Upper lobe of left lung (tissue), 4 donors: ENCODE measurements around the gene SP6.

Experiments used
- EP300 ChIP-seq, 4 donors: sonication (generic); formaldehyde crosslinking; IDR thresholded peaks; one replicate each; pipeline ENCODE4 v1.5.1; 2017; ENCODE audit warnings: antibody characterized with exemption in 4 of 4, control low read depth in 2 of 4
- POLR2A ChIP-seq, 4 donors: fragments of 450-650 bp; IDR thresholded peaks; one replicate each; pipeline ENCODE4 v1.5.1; 2016 to 2017; ENCODE audit warnings: antibody characterized with exemption in 4 of 4, mild to moderate bottlenecking in 2 of 4
- POLR2AphosphoS5 ChIP-seq, 2 donors: sonication (generic); formaldehyde crosslinking; IDR thresholded peaks; one replicate each; pipeline ENCODE4 v1.5.1; 2017; ENCODE audit warnings: antibody characterized with exemption in 2 of 2
- TF ChIP-seq, protein P1 (sequence below), 6 experiments: fragments of 450-650 bp in 4 of 6; fragments of 200-600 bp in 2 of 6; sonication (generic) in 2 of 6; IDR thresholded peaks; one replicate each; pipeline ENCODE4 v1.5.1; 2016 to 2019; ENCODE audit warnings: antibody characterized with exemption in 6 of 6

DNA sequence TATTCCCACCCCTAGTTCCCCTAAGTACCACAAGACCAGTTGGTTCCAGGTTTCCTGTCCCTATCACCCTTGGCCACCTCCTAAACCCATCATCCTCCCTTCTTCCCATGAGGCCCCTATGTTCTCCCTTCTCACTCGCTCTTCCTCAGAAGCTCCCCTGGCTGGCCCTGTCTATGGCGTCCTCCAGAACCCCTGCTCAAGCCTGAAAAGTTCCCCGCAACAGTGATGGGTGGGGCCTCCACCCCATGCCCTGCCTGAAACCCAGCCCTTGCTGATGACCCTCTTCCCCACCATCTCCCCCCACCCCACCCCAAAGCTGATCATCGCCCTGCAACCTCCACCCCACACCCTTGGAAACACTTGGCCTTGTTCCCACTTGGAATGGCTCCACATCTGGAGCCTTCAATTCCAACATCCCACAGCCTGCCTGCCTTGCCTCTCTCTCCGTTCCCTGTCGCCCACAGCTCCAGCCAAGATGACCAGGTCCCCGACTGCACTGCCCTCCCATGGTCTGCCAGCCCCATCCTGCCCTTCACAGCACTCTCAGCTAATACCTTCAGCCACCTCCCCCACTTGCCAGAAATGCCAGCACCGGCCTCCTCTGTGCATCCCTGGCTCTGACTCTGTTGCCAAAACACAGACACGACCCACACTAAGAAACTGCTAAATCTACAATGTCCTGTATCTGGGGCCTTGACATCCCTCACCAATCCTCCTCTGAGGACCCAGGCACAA is 39.9 kb downstream of the SP6 start:
- TF ChIP-seq, protein P1, sequence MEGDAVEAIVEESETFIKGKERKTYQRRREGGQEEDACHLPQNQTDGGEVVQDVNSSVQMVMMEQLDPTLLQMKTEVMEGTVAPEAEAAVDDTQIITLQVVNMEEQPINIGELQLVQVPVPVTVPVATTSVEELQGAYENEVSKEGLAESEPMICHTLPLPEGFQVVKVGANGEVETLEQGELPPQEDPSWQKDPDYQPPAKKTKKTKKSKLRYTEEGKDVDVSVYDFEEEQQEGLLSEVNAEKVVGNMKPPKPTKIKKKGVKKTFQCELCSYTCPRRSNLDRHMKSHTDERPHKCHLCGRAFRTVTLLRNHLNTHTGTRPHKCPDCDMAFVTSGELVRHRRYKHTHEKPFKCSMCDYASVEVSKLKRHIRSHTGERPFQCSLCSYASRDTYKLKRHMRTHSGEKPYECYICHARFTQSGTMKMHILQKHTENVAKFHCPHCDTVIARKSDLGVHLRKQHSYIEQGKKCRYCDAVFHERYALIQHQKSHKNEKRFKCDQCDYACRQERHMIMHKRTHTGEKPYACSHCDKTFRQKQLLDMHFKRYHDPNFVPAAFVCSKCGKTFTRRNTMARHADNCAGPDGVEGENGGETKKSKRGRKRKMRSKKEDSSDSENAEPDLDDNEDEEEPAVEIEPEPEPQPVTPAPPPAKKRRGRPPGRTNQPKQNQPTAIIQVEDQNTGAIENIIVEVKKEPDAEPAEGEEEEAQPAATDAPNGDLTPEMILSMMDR (IDR thresholded peaks at IDR 0.05) = no peak
- TF ChIP-seq POLR2A (IDR thresholded peaks at IDR 0.05) (no peak), POLR2AphosphoS5 (IDR thresholded peaks at IDR 0.05) (no peak), EP300 (IDR thresholded peaks at IDR 0.05) (no peak)
